Tibial artery (tissue), 4 donors: ENCODE measurements around the gene TNNT1.
"Not testable (repeated sequence)": the region's sequence is repeated elsewhere in the genome, so short reads cannot be mapped to it uniquely, and the experiment has no call there.

Source experiments
- DNase-seq, 2 donors: peaks; one replicate each; pipeline ENCODE4 v3.0.0-alpha.2; 2019
- H3K27ac ChIP-seq, 2 donors: fragments of 200-600 bp; sonication (generic) in 1 of 2; 1 replicate in 1 of 2; 2 replicates in 1 of 2; pipeline ENCODE4 v1.5.1; 2018 to 2019; ENCODE audit warnings: mild to moderate bottlenecking in 1 of 2
- H3K27me3 ChIP-seq, 2 donors: fragments of 200-600 bp; sonication (generic) in 1 of 2; one replicate each; pipeline versions ENCODE4 v1.5.1 to v1.6.0; 2016 to 2019
- H3K36me3 ChIP-seq, 3 donors: fragments of 200-600 bp; sonication (generic) in 2 of 3; one replicate each; pipeline ENCODE4 v1.5.1; 2016 to 2019; ENCODE audit warnings: mild to moderate bottlenecking in 2 of 3
- H3K4me1 ChIP-seq, 4 donors: fragments of 200-600 bp; sonication (generic) in 2 of 4; 1 replicate in 3 of 4; 2 replicates in 1 of 4; pipeline ENCODE4 v1.5.1; 2016 to 2019
- H3K4me3 ChIP-seq, 2 donors: fragments of 200-600 bp; sonication (generic) in 1 of 2; 1 replicate in 1 of 2; 2 replicates in 1 of 2; pipeline ENCODE4 v1.5.1; 2018 to 2019; ENCODE audit warnings: mild to moderate bottlenecking in 2 of 2
- H3K9me3 ChIP-seq, 3 donors: fragments of 200-600 bp; sonication (generic) in 1 of 3; one replicate each; pipeline ENCODE4 v1.5.1; 2016 to 2019
- intact Hi-C: fragments of 100-400 bp; cut with DNase I; formaldehyde crosslinking; loops from one replicate; pipeline ENCODE4 v1.15.0; 2023; ENCODE audit warnings: low total_unique reads
- TF ChIP-seq, protein P1 (sequence below), 2 experiments: fragments of 200-600 bp in 1 of 2; fragments of 450-650 bp in 1 of 2; IDR thresholded peaks; one replicate each; pipeline ENCODE4 v1.5.1; 2017 to 2019; ENCODE audit warnings: antibody characterized with exemption in 2 of 2, mild to moderate bottlenecking in 1 of 2, moderate library complexity in 1 of 2

TNNT1 gene

DNA sequence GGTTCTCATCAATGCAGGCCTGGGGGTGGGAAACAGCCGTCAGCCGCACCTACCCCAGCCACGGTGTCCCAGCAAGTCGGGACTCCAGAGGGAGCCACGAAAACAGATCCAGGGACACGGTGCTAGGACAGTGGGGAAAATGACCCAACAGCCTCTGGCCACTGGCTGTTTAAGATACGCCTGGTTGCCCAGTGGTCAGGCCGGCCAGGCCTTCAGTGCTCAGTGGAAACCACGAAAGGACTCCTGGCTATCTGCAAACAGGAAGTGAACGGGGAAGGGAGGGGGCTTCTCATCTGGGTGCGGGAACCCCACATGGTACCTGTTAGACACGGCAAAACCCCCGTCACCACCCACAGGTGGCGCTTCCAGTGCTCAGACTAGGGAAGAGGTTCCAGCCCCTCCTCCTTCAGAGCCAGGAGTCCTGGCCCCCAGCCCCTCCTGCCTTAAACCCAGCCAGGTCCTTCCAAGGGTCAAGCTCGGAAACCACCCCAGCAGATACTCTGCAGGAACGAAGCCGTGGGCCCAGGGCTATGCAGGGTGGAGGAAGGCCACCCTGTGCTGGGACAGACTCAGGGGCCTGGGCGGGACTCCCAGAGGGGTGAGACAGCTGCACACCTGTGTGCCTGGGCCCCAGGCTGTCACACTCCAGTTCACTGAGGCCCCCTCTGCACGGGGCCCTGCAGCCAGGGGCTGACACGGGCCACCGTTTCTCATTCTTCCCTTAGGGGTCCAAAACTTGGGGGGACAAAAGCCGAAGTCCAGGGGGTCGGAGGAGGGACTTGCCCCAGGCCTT lies 36.0 kb downstream of the TNNT1 start:
- intact Hi-C loops, result no loop called here
- Histone ChIP-seq H3K27ac (peak overlapping the region; percentile 88 to 92), H3K4me3 (peak overlapping the region; percentile 1 to 25), H3K4me1 (peaks cover 0 to 58% (median 49%) of the 10 kb centered on the region in 4 donors), H3K36me3 (peaks cover 5 to 40% (median 13%) of the 10 kb centered on the region in 3 donors), H3K9me3 (no peaks in the 10 kb centered on the region), H3K27me3 (no peaks in the 10 kb centered on the region)
- DNase-seq, result no peak
- TF ChIP-seq, protein P1, sequence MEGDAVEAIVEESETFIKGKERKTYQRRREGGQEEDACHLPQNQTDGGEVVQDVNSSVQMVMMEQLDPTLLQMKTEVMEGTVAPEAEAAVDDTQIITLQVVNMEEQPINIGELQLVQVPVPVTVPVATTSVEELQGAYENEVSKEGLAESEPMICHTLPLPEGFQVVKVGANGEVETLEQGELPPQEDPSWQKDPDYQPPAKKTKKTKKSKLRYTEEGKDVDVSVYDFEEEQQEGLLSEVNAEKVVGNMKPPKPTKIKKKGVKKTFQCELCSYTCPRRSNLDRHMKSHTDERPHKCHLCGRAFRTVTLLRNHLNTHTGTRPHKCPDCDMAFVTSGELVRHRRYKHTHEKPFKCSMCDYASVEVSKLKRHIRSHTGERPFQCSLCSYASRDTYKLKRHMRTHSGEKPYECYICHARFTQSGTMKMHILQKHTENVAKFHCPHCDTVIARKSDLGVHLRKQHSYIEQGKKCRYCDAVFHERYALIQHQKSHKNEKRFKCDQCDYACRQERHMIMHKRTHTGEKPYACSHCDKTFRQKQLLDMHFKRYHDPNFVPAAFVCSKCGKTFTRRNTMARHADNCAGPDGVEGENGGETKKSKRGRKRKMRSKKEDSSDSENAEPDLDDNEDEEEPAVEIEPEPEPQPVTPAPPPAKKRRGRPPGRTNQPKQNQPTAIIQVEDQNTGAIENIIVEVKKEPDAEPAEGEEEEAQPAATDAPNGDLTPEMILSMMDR (IDR thresholded peaks at IDR 0.05), result no peak

DNA sequence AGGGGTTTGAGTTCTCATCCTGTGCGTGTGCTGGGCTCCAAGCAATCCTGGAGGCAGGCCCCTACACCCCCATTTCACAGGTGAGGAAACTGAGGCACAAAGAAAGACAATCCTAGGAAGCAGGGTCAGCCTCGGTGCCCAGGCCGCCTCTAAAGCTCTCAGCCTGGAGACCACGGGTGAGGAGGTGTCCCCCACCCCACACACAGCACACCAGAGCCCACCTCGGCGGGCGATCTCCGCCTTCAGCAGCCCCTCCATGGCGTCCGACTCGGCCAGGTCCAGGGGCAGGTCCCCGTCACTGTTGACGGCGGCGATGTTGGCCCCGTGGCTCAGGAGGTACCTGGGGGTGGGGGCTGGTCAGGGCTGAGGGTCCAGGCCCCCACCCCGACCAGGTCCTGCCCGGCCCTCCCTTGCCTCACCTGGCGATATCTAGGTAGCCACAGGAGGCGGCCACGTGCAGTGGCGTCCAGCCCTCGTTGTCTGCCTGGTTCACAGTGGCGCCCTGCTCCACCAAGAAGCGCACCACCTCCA lies 36.7 kb downstream of the TNNT1 start:
- Histone ChIP-seq H3K4me3 (no peak overlapping the region), H3K4me1 (peaks cover 0 to 57% (median 49%) of the 10 kb centered on the region in 4 donors), H3K27ac (peak overlapping the region; percentile 88 to 92), H3K27me3 (no peaks in the 10 kb centered on the region), H3K9me3 (no peaks in the 10 kb centered on the region), H3K36me3 (peaks cover 5 to 40% (median 13%) of the 10 kb centered on the region in 3 donors)
- no peak for DNase-seq
- TF ChIP-seq, protein P1 (IDR thresholded peaks at IDR 0.05), result no peak
- intact Hi-C loops, result no loop called here

DNA sequence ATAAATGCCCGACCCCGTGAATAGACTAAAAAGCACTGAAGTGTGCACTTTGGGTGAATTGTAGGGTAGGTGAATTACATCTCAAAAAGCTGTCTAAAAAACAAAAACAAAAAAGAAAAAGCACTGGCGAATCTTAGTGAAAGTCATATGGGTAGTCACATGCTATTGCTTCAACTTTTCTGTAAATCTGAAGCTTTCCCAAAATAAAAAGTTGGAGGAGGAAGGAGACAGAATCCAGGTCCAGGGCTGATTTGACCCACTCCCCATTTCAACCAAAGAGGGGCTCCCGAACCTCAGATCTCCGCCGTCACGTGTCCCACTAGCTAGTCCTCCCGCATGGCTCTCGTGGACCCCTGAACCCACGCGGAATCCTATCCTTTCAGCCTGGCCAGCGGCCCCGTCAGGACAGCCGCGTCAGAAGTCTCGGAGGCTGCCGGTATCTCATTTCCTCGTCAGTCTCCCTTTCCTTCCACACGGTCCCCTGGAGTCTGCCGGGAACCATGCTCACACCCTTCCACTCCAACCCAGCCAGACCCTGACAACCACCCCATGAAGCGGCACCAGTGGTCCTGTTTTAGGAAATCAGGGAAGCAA lies 37.7 kb downstream of the TNNT1 start:
- intact Hi-C loops, result no loop called here
- no peak for DNase-seq
- H3K27me3 ChIP-seq, result no peaks in the 10 kb centered on the region
- H3K9me3 ChIP-seq, result no peaks in the 10 kb centered on the region
- TF ChIP-seq, protein P1 (IDR thresholded peaks at IDR 0.05), result no peak
- H3K4me3 ChIP-seq, result no peak overlapping the region
- H3K4me1 ChIP-seq, result peaks cover 0 to 57% (median 46%) of the 10 kb centered on the region in 4 donors
- peaks cover 5 to 45% (median 13%) of the 10 kb centered on the region in 3 donors for H3K36me3 ChIP-seq
- H3K27ac ChIP-seq, result peak overlapping the region; percentile 88 to 92

DNA sequence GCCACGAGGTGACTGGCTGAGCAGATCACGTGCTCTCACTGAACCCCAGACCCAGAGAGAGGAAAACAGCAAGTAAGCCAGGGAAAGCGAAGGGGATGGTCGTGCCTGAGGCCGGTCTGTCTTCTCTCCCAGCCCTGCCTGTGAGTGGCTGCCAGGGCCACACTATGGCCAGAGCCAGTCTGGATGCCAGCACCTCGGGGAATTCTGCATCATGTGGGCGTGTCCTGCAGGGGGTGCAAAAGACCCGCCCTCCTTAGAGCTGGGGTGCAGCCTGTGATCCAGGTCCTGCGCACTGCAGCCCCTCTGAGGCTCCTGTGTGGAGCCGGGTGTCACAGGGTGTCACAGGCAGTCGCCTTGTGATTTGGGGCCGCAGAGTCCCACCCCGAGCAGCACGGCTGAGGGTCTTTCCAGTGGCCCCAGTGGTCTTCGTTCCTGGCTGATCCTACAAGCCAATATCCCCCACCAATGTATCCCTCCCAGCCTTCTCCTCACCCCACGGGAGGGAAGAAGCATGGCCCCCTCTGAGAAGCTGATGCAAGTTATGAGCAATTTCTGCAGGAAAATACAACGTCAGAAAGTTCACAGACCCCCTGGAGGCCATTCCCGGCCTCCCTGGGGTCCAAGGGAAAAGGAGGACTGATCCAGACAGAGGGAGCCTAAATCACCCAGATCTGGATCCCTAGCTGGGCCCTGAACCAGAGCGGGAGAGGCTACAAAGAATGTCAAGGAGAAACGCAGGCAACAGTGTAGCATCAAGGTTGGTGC lies 39.3 kb downstream of the TNNT1 start:
- no peak overlapping the region for H3K27ac ChIP-seq
- no peak overlapping the region for H3K4me3 ChIP-seq
- intact Hi-C loops, result no loop called here
- H3K4me1 ChIP-seq, result peaks cover 0 to 42% (median 31%) of the 10 kb centered on the region in 4 donors
- H3K27me3 ChIP-seq, result no peaks in the 10 kb centered on the region
- no peaks in the 10 kb centered on the region for H3K9me3 ChIP-seq
- DNase-seq, result no peak
- peaks cover 5 to 61% (median 28%) of the 10 kb centered on the region in 3 donors for H3K36me3 ChIP-seq
- TF ChIP-seq, protein P1 (IDR thresholded peaks at IDR 0.05), result no peak

DNA sequence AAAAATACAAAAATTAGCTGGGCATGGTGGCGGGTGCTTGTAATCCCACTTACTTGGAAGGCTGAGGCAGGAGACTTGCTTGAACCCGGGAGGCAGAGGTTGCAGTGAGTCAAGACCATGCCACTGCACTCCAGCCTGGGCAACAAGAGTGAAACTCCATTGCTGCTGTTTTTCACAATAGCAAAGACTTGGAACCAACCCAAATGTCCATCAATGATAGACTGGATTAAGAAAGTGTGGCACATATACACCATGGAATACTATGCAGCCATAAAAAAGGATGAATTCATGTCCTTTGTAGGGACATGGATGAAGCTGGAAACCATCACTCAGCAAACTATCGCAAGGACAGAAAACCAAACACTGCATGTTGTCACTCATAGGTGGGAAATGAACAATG lies 41.8 kb downstream of the TNNT1 start:
- H3K9me3 ChIP-seq, H3K4me3 ChIP-seq, DNase-seq, intact Hi-C loops, H3K27ac ChIP-seq, H3K27me3 ChIP-seq: not testable (repeated sequence)
- Histone ChIP-seq H3K36me3 (peaks cover 19 to 69% (median 42%) of the 10 kb centered on the region in 3 donors), H3K4me1 (peaks cover 0 to 17% (median 10%) of the 10 kb centered on the region in 4 donors)
